ENCODE data around the gene ITIH6. TPM values are rescaled to one million over a fixed set of nuclear protein-coding genes. Genes with fewer than 3 reads are reported as not detected.

ITIH6 gene
- total RNA-seq, 1 experiment from 2014 or later = 0.04 TPM

DNA sequence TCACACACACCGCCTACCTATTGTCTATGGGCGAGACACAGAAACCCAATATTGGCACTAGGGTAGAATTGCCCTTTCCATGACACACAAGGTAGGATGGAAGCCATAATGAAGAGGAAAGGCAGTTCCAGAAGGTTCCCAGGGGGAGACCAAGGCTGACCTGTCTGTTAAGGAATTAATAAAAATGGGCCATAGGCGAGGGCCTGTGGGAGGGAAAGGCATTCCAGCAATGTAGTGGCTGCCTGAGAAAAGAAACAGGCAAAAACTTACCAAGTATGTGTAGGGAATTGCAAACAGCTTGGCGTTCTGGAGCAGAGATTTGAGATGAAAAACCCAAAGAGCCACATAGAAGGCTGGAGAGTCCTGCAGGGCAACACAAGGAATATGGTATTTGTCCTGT is 28.5 kb upstream of the ITIH6 start (continued):
- TF ChIP-seq, protein P1, sequence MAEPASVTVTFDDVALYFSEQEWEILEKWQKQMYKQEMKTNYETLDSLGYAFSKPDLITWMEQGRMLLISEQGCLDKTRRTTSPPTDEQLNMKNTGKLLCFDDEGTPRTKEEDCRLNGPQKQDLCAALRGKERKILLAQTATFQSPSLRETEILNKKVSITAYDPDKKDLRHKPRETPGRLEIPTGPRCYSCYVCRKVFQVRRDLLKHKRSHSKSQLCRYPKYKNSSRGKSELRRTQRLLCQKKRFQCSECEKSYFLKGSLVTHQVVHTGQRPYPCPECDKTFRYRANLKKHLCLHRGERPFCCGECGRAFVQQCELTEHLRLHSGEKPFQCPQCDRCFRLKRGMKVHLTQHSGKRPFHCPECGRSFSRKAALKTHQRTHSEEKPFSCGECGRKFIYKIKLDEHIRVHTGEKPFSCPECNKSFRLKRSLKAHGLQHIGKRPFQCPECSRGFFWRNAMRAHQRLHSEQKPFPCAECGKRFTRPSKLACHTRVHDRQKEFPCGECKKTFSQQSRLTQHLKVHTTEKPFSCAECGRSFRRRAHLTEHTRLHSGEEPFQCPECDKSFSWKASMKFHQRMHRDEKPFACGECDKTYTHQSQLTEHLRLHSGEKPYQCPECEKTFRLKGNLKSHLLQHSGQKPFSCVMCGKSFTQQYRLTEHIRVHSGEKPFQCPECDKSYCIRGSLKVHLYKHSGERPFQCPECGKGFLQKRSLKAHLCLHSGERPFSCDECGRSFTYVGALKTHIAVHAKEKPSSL (CRISPR knock-in tag; conservative IDR thresholded peaks at IDR 0.05) = no peak
- TF ChIP-seq KAT7 (CRISPR knock-in tag; IDR thresholded peaks at IDR 0.05; ENCODE audit: borderline replicate concordance) (no peak), SOX15 (CRISPR knock-in tag; IDR thresholded peaks at IDR 0.05) (no peak), OVOL2 (CRISPR knock-in tag; IDR thresholded peaks at IDR 0.05; ENCODE audit: borderline replicate concordance) (no peak), ELF4 (CRISPR knock-in tag; IDR thresholded peaks at IDR 0.05; ENCODE audit: low read depth) (no peak), ZNF416 (CRISPR knock-in tag; IDR thresholded peaks at IDR 0.05) (no peak)
- TF ChIP-seq, protein P2, sequence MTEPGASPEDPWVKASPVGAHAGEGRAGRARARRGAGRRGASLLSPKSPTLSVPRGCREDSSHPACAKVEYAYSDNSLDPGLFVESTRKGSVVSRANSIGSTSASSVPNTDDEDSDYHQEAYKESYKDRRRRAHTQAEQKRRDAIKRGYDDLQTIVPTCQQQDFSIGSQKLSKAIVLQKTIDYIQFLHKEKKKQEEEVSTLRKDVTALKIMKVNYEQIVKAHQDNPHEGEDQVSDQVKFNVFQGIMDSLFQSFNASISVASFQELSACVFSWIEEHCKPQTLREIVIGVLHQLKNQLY (CRISPR knock-in tag; IDR thresholded peaks at IDR 0.05) = no peak

DNA sequence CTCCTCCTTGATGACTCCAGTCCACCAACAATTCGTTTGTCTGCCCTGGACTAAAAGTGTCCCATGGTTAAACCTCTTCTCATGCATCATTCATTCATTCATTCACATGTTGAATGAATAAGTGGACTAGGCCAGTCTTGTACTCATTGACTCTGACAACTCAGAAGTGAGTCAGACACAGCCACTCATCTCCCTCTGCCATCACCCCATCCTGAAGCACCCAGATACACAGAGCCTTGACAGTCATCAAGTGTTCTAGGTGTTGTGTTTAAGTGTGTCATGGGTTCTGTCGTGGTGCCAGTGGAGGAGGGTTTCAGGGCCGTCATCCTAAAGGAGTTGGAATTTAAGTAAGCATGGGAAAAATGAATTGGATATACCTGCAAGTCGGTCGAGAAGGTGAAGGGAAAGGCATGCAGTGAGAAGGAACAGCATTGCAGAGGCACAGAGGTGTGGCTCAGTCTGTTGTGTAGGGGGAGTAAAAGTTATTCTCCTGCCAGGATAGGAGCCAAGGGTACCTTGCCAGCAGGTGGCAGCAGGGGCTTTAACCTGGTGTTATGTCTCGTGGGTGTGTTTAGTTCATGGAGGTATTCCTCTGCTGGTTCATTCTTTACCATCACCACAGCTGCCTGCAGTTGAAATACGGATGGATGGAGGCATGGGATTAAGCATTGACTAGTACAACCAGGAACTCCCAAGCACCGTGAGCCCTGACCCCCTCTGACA is 27.8 kb upstream of the ITIH6 start:
- Mint-ChIP-seq H3K4me1 (peaks cover 12% of the 10 kb centered on the region), H3K36me3 (no peaks in the 10 kb centered on the region), H3K27ac (no peak overlapping the region), H3K4me3 (no peak overlapping the region), H3K27me3 (ENCODE audit: low read depth) (no peaks in the 10 kb centered on the region; the same call in none of the 2 replicates), H3K9me3 (no peaks in the 10 kb centered on the region)
- ATAC-seq = peak; percentile 64
- POLR2A ChIA-PET = no interaction called here
- DNase-seq (ENCODE audit: low spot score) = peak; percentile 25
- CTCF ChIA-PET = interaction anchor here (0.8 kb wide), 1 partner anchor 65 kb away, joined by 4 read pairs; no protein-coding TSS in a partner anchor
- no peak for TF ChIP-seq ZNF423 (CRISPR knock-in tag; IDR thresholded peaks at IDR 0.05)

DNA sequence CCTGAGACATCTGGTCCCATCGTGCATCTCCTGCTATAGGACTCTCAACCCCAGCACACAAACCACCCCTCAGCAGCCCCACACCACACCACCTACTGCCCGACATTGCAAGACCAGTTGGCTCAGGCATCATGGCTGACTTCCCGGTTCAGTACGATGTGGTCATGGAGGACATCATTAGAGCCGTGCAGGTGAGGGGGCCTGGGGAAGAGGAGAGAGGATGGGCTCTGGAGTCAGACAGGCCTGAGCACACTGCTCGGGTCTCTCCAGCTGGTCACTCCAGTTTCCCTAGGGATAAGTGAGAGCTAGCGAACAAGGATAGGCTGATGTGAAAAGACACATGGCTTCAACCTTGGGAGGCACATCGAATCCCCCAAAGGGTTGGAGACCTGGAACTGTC is 26.7 kb upstream of the ITIH6 start:
- no peak overlapping the region for H3K27ac Mint-ChIP-seq
- no peak overlapping the region for H3K4me3 Mint-ChIP-seq
- peaks cover 12% of the 10 kb centered on the region for H3K4me1 Mint-ChIP-seq
- POLR2A ChIA-PET = no interaction called here
- no peak for DNase-seq (ENCODE audit: low spot score)
- CTCF ChIA-PET = no interaction called here
- ATAC-seq = no peak
- no peaks in the 10 kb centered on the region for H3K9me3 Mint-ChIP-seq
- H3K27me3 Mint-ChIP-seq (ENCODE audit: low read depth) = no peaks in the 10 kb centered on the region; the same call in none of the 2 replicates
- H3K36me3 Mint-ChIP-seq = no peaks in the 10 kb centered on the region
- TF ChIP-seq, protein P3, sequence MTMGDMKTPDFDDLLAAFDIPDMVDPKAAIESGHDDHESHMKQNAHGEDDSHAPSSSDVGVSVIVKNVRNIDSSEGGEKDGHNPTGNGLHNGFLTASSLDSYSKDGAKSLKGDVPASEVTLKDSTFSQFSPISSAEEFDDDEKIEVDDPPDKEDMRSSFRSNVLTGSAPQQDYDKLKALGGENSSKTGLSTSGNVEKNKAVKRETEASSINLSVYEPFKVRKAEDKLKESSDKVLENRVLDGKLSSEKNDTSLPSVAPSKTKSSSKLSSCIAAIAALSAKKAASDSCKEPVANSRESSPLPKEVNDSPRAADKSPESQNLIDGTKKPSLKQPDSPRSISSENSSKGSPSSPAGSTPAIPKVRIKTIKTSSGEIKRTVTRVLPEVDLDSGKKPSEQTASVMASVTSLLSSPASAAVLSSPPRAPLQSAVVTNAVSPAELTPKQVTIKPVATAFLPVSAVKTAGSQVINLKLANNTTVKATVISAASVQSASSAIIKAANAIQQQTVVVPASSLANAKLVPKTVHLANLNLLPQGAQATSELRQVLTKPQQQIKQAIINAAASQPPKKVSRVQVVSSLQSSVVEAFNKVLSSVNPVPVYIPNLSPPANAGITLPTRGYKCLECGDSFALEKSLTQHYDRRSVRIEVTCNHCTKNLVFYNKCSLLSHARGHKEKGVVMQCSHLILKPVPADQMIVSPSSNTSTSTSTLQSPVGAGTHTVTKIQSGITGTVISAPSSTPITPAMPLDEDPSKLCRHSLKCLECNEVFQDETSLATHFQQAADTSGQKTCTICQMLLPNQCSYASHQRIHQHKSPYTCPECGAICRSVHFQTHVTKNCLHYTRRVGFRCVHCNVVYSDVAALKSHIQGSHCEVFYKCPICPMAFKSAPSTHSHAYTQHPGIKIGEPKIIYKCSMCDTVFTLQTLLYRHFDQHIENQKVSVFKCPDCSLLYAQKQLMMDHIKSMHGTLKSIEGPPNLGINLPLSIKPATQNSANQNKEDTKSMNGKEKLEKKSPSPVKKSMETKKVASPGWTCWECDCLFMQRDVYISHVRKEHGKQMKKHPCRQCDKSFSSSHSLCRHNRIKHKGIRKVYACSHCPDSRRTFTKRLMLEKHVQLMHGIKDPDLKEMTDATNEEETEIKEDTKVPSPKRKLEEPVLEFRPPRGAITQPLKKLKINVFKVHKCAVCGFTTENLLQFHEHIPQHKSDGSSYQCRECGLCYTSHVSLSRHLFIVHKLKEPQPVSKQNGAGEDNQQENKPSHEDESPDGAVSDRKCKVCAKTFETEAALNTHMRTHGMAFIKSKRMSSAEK (CRISPR knock-in tag; IDR thresholded peaks at IDR 0.05; ENCODE audit: borderline replicate concordance) = no peak
- TF ChIP-seq TEAD4 (CRISPR knock-in tag; IDR thresholded peaks at IDR 0.05) (no peak), GRHL2 (CRISPR knock-in tag; IDR thresholded peaks at IDR 0.05; ENCODE audit: insufficient replicate concordance, severe bottlenecking) (no peak), GTF2I (CRISPR knock-in tag; conservative IDR thresholded peaks at IDR 0.05) (no peak), ZNF263 (CRISPR knock-in tag; IDR thresholded peaks at IDR 0.05; ENCODE audit: low read depth) (no peak), NFATC4 (CRISPR knock-in tag; IDR thresholded peaks at IDR 0.05) (no peak), TEAD1 (CRISPR knock-in tag; IDR thresholded peaks at IDR 0.05) (no peak), ESRRA (CRISPR knock-in tag; IDR thresholded peaks at IDR 0.05; ENCODE audit: borderline replicate concordance) (no peak)
- TF ChIP-seq, protein P4, sequence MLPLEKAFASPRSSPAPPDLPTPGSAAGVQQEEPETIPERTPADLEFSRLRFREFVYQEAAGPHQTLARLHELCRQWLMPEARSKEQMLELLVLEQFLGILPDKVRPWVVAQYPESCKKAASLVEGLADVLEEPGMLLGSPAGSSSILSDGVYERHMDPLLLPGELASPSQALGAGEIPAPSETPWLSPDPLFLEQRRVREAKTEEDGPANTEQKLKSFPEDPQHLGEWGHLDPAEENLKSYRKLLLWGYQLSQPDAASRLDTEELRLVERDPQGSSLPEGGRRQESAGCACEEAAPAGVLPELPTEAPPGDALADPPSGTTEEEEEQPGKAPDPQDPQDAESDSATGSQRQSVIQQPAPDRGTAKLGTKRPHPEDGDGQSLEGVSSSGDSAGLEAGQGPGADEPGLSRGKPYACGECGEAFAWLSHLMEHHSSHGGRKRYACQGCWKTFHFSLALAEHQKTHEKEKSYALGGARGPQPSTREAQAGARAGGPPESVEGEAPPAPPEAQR (CRISPR knock-in tag; IDR thresholded peaks at IDR 0.05) = no peak
- TF ChIP-seq, protein P5, sequence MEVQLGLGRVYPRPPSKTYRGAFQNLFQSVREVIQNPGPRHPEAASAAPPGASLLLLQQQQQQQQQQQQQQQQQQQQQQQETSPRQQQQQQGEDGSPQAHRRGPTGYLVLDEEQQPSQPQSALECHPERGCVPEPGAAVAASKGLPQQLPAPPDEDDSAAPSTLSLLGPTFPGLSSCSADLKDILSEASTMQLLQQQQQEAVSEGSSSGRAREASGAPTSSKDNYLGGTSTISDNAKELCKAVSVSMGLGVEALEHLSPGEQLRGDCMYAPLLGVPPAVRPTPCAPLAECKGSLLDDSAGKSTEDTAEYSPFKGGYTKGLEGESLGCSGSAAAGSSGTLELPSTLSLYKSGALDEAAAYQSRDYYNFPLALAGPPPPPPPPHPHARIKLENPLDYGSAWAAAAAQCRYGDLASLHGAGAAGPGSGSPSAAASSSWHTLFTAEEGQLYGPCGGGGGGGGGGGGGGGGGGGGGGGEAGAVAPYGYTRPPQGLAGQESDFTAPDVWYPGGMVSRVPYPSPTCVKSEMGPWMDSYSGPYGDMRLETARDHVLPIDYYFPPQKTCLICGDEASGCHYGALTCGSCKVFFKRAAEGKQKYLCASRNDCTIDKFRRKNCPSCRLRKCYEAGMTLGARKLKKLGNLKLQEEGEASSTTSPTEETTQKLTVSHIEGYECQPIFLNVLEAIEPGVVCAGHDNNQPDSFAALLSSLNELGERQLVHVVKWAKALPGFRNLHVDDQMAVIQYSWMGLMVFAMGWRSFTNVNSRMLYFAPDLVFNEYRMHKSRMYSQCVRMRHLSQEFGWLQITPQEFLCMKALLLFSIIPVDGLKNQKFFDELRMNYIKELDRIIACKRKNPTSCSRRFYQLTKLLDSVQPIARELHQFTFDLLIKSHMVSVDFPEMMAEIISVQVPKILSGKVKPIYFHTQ (CRISPR knock-in tag; IDR thresholded peaks at IDR 0.05) = no peak
- TF ChIP-seq, protein P6, sequence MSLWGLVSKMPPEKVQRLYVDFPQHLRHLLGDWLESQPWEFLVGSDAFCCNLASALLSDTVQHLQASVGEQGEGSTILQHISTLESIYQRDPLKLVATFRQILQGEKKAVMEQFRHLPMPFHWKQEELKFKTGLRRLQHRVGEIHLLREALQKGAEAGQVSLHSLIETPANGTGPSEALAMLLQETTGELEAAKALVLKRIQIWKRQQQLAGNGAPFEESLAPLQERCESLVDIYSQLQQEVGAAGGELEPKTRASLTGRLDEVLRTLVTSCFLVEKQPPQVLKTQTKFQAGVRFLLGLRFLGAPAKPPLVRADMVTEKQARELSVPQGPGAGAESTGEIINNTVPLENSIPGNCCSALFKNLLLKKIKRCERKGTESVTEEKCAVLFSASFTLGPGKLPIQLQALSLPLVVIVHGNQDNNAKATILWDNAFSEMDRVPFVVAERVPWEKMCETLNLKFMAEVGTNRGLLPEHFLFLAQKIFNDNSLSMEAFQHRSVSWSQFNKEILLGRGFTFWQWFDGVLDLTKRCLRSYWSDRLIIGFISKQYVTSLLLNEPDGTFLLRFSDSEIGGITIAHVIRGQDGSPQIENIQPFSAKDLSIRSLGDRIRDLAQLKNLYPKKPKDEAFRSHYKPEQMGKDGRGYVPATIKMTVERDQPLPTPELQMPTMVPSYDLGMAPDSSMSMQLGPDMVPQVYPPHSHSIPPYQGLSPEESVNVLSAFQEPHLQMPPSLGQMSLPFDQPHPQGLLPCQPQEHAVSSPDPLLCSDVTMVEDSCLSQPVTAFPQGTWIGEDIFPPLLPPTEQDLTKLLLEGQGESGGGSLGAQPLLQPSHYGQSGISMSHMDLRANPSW (CRISPR knock-in tag; conservative IDR thresholded peaks at IDR 0.05; ENCODE audit: low read depth) = no peak
